GM19351 (cell line): ENCODE data around the gene GRM8.
"Not testable (repeated sequence)": the region's sequence is repeated elsewhere in the genome, so short reads cannot be mapped to it uniquely, and the experiment has no call there.

Source experiments
- ATAC-seq: cut with Tn5 transposase; IDR thresholded peaks from one replicate; pipeline ENCODE4 v1.9.1; 2021; ENCODE audit warnings: mild to moderate bottlenecking, moderate library complexity; ENCODE audit not compliant: unreplicated experiment

Gene GRM8

DNA sequence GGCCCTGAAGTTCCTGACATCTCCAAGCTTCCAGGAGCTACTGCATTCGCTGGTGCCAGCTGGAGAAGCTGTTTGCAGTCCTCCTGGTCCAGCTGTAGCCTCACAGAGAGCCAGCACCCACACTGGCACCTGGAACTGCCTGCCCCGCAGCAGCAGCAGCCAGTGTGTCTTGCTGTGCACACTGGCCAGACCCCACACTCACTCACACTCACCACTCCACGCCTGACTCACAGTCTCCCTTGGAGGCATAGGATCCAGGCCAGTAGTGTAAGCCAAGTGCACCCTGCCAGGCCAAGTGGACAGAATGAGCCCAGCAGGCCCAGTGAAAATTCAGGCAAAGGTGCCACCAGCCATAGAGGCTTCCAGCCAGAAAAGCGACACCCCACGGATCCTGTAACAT is 566.3 kb downstream of the GRM8 start:
- ATAC-seq: no peak

DNA sequence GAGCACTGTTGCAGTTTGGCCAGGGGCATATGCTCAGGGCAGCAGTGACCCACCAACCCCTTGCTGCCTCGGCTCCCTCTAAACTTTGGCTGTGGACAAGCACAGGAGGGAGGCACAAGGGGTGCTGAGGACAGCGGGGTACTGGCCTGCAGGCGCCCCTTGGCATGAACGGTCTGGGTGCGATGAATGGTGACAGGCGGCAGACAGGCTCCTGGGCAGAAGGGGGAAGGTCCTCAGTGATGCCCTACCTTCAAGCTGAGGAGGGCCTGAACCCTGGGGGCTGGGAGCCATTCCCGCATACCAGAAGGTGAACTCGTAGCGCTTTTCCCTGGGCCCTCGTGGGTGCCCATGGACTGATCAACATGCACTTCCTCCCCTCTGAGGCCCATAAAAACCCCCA is 567.1 kb downstream of the GRM8 start:
- ATAC-seq: no peak

DNA sequence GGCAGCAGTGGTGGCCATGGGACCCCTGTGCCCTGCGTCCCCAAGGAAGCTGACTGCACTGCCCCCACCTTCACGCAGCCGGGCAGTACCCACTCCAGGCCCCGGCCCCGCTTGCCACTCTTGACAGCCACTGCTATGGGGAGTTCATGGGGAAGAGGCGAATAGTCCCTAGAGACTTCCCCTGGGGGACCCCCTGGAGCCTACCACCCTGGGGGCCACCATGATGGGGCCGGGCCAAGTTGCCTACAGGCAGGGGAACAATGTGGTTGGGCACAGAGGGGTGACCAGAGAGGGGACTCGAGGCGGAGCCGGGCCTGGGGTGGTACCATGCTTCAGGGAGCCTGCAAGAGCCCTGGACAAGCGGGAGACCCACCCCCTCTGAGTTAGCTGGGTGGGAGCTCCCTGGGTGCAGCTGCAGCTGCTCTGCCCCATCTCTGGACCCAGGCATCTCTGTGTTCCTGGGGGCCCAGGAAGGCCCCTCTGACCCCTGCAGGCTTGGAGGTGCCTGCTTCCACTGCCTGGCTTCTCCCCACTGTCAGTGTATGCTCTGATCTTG is 567.6 kb downstream of the GRM8 start:
- ATAC-seq: no peak

GRCh38 chr7:126682176-126682575 is 570.6 kb downstream of the GRM8 start:
- ATAC-seq: no peak

GRCh38 chr7:126668762-126669161 is 584.0 kb downstream of the GRM8 start:
- ATAC-seq: not testable (repeated sequence)

- no peak for ATAC-seq
Measured at GRCh38 chr7:126668367-126668752, 584.4 kb downstream of the GRM8 start.

DNA sequence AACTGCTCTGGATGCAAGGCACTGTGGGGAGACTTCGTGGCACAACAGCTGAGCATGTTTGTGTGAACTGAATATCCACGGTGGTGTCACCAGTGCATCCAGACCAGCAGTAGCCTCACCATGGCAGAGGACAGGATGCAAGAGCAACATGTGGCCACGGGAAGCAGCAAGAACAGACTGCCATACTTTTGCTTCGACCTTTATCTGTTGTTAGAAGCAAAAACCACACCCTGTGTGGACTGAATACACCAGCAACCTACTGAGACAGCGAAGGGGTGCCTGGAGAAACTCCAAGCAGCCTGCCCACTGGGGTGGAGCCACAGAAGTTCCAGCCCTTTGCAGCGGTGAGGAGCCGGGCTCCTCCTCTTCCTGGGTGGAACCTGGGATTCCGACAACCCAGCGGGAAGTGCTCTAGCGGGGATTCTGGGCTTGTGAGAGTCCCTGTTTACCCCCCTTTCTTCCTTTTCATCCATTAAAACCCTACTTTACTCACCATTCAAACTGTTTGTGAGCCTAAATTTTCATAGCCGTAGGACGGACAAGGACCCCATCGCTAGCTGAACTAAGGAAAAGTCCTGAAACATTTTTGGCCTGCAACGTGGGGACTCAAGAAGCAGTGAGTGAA is 584.9 kb downstream of the GRM8 start:
- ATAC-seq: no peak

GRCh38 chr7:126662856-126663255 is 589.9 kb downstream of the GRM8 start:
- ATAC-seq: no peak

- ATAC-seq: peak; percentile 76
Measured at GRCh38 chr7:126659124-126659523, 593.6 kb downstream of the GRM8 start.

DNA sequence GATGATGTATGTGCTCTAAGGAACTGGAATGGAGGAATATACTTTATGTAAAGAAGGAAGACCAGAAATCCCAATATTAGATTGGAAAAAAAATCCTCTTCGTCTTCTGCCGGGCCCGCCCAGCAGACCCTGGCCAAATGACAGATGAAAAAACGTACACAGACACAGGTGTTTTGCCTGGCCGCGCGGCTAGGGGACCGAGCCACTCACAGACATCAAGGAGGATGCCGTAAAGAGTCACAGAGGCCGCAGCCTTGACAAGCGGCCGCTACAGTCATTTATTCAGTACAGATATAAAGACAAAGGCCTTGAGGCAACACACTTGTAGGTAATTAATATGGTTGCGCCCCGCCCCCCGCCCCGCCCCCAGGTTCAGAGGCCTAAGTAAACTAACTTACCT is 594.1 kb downstream of the GRM8 start:
- ATAC-seq: no peak

- ATAC-seq: peak; percentile 82
Measured at GRCh38 chr7:126657599-126658358, 595.0 kb downstream of the GRM8 start.

DNA sequence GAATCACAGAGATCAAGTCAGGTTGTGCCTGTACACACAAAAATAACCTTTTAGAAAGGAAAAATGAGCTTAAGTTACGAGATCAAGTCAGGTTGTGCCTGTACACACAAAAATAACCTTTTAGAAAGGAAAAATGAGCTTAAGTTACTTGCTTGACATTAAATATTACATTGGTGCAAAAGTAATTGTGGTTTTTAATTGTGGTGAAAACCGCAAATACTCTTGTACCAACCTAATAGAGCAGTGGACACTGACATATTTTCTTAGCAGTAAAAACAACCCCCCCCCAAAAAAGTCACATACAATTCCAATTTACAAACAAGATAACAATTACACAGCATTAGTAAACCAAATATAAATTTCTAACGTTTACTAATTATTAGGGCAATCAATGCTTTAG is 595.6 kb downstream of the GRM8 start:
- ATAC-seq: no peak

DNA sequence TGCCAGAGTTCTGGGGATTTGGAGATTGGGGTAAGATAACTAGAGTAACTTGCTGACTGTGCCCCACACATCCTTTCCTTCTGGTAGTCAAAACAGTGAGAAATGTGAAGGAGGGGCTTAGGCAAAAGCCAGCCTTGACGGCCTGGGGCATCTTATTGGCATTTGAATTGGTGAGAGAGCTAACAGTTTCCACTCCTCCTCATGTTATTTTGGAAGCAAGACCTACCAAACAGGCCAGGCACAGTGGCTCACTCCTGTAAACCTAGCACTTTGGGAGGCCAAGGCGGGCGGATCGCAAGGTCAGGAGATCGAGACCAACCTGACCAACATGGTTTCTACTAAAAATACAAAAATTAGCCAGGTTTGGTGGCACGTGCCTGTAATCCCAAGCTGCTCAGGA is 596.6 kb downstream of the GRM8 start:
- ATAC-seq: no peak

GRCh38 chr7:126637538-126637937 is 615.2 kb downstream of the GRM8 start:
- ATAC-seq: no peak

DNA sequence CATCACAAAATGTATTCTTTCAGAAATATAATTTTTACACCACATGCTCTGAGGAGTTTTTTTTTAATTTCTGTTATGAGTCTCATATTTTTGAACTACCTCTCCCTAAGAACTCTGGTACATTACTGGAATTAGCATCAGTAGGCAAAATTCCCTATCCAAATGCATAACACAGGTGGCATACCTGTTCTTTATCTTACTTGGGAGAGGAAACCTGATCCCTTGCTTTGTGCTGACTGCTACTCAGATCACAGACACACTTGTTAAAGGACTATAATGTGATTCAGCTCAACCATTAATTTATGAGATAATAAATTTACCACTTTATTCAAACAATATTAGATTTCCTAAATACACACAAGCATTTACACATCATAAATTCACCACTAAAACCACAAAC is 617.2 kb downstream of the GRM8 start:
- ATAC-seq: no peak

- ATAC-seq: no peak
Measured at GRCh38 chr7:126608339-126608776, 644.4 kb downstream of the GRM8 start.

DNA sequence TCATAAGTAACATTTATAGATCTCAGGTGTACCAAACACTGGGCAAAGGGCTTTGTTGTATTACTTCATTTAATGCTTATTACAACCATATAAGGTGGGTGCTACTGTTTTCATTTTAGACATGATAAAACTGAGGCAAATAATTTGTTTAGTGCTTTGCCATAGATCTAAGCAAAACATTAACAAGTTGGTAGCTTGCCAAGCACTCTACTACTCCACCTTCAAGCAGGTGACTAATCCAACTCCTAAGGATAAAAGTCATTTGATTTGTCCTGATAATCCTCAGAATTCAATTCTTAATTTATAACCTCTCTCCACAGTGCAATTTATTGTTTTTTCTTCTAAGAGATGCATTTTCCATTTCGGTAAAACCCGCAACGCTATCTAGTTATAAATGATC is 646.4 kb downstream of the GRM8 start:
- ATAC-seq: no peak

GRCh38 chr7:126605553-126605952 is 647.2 kb downstream of the GRM8 start:
- no peak for ATAC-seq

DNA sequence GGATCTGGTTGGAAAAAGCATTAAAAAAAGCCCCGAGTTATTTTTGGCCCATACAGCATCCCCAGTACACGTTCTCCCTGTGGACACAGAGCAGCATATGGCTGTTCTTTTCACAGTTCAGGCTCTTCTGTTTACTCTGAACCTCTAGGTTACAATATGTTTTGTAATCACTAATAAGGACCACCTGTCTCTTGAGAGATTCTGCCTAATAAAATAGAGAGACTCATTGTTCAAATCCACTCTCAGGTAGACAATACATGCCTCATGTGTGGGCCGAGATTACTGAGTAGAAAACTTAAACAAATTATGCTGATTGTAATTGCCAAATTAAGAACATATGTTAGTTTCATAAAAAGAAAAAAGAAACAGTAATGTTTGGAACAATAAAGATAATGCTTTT is 647.7 kb downstream of the GRM8 start:
- ATAC-seq: no peak

DNA sequence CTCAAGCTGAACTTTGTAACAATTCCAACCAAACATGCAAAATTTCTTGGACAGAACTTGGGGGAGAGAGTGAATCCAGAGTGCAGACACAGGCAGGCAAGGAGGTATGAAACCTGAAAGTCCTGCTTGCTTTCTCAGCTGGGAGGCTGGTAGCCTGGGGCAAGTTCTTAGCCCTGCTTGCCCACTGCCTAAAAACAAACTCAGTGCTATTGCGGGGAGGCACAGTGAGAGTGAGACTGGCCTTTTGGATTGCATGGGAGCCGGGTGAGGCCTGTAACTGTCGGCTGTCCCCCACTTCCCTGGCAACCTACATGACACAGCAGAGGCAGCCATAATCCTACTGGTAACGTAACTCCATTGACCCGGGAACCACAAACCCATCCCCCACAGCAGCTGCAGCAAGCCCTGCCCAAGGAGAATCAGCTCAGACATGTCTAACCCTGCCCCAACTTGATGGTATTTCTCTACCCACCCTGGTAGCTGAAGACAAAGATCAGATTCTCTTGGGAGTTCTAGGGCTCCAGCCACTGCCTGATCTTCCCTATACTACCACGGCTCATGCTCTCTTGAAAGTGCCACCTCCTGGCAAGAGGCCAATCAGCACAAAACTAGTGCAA is 663.6 kb downstream of the GRM8 start:
- ATAC-seq: no peak

DNA sequence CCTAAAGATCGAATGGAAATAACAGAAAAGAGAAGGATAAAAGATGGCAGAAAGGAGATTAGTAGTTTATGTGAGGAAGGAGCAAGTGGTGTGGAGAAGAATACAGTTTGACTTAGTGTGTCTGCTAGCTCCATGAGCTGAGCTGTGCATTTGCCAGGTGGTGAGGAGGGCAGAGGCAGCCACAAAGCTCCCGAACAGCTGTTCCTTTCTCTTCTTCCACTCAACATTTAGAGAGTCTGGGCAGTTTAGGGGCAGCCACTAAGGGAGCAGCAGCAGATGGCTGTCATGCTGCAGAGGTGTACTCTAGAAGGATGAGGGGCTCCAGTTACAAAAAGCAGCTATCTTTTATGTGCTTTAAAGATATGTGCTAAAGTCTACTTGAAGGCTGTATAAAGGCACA is 674.4 kb downstream of the GRM8 start:
- no peak for ATAC-seq
